ENCODE results near the gene CCDC40.
"Not testable (repeated sequence)": the region's sequence is repeated elsewhere in the genome, so short reads cannot be mapped to it uniquely, and the experiment has no call there.

The CCDC40 gene

GRCh38 chr17:80035937-80036714 lies at the start of gene CCDC40:
Gene CCDC40 (plus strand): TSS chr17:80036642. CDS start chr17:80036663, 21 bp downstream.
- DNase-seq, result peak; percentile 79

GRCh38 chr17:79987187-79987934 lies 49.1 kb upstream of the CCDC40 start:
- no peak for DNase-seq

- DNase-seq, result no peak
Observed at GRCh38 chr17:79987935-79988184, 48.6 kb upstream of the CCDC40 start.

- peak; percentile 87 for DNase-seq
Observed at GRCh38 chr17:79988185-79988971, 48.1 kb upstream of the CCDC40 start.

GRCh38 chr17:79989106-79989835 lies 47.2 kb upstream of the CCDC40 start:
- DNase-seq, result no peak

GRCh38 chr17:79990051-79990592 lies 46.3 kb upstream of the CCDC40 start:
- no peak for DNase-seq

GRCh38 chr17:79990704-79991103 lies 45.7 kb upstream of the CCDC40 start:
- no peak for DNase-seq

GRCh38 chr17:79991140-79991923 lies 45.1 kb upstream of the CCDC40 start:
- peak; percentile 78 for DNase-seq

GRCh38 chr17:79991924-79992648 lies 44.4 kb upstream of the CCDC40 start:
- peak; percentile 9 for DNase-seq

GRCh38 chr17:79992649-79993389 lies 43.6 kb upstream of the CCDC40 start:
- DNase-seq, result no peak

GRCh38 chr17:79993390-79994227 lies 42.8 kb upstream of the CCDC40 start:
- DNase-seq, result peak; percentile 82

- DNase-seq, result not testable (repeated sequence)
Observed at GRCh38 chr17:79994228-79994569, 42.2 kb upstream of the CCDC40 start.

- DNase-seq, result no peak
Observed at GRCh38 chr17:79994602-79995001, 41.8 kb upstream of the CCDC40 start.

GRCh38 chr17:79995696-79996095 lies 40.7 kb upstream of the CCDC40 start:
- DNase-seq, result no peak

GRCh38 chr17:79996291-79996690 lies 40.2 kb upstream of the CCDC40 start:
- DNase-seq, result no peak

- no peak for DNase-seq
Observed at GRCh38 chr17:79997011-79997660, 39.3 kb upstream of the CCDC40 start.

- DNase-seq, result no peak
Observed at GRCh38 chr17:80000136-80000535, 36.3 kb upstream of the CCDC40 start.

- DNase-seq, result no peak
Observed at GRCh38 chr17:80000981-80001775, 35.3 kb upstream of the CCDC40 start.

Measured in EL (cell line).